Measurements from ENCODE around the gene PRKAR1B.

The PRKAR1B gene

DNA sequence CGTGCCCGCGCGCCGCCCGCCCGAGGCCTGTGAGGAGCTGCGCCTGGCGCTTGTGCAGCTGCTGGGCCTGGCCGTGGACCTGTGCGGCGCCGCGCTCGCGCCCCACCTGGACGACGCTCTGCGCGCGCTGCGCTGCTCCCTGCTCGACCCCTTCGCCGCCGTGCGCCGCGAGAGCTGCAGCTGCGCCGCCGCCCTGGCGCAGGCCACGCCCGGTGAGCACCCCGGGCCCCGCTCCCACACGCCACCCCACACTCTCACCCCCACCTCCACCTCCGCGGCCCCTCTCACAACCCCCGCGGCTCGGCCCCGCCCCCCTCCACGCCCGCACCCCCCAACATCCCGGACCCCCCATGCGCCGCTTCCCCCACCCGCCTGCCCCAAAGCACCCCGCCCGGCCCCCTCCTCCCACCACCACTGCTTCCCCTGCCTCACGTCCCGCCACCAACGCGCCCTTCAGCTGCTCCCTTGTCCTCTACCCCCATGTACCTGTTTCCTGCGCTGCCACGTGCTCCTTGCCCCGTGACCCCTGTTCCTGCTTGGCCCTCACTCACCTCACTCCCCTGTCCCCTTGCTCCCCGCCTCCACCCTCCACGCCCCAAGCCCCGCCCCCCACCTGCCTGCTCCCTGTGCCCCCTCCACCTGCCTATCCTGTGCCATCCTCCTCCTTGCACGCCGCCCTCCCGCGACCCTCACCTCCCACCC is at the start of gene PRKAR1B:
Gene PRKAR1B, minus strand, starts transcription at position 178 of the 702 bp plus-strand sequence. CDS start 15,776 bp downstream, outside the sequence.
- DNase-seq (ENCODE audit: low spot score): peak; percentile 57

DNA sequence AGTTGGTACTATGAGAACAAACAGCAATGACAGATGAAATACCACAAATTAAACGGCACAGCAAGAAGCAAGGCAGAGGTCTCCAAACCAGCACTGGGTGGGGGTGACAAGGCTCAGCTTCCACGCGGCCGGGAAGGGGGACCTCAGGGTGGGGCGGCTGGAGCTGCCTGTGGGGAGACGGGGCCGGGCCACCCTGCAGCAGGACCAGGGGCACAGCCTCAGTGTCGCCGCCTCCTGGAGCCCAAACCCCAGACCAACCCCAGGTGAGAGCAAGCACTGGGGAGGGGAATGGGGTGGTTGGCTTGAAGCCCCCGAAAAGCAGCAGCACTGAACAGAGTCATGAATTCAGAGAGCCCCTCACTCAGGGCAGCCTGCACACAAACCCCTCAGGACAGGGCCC is 49.3 kb upstream of the PRKAR1B start:
- DNase-seq (ENCODE audit: low spot score): no peak

DNA sequence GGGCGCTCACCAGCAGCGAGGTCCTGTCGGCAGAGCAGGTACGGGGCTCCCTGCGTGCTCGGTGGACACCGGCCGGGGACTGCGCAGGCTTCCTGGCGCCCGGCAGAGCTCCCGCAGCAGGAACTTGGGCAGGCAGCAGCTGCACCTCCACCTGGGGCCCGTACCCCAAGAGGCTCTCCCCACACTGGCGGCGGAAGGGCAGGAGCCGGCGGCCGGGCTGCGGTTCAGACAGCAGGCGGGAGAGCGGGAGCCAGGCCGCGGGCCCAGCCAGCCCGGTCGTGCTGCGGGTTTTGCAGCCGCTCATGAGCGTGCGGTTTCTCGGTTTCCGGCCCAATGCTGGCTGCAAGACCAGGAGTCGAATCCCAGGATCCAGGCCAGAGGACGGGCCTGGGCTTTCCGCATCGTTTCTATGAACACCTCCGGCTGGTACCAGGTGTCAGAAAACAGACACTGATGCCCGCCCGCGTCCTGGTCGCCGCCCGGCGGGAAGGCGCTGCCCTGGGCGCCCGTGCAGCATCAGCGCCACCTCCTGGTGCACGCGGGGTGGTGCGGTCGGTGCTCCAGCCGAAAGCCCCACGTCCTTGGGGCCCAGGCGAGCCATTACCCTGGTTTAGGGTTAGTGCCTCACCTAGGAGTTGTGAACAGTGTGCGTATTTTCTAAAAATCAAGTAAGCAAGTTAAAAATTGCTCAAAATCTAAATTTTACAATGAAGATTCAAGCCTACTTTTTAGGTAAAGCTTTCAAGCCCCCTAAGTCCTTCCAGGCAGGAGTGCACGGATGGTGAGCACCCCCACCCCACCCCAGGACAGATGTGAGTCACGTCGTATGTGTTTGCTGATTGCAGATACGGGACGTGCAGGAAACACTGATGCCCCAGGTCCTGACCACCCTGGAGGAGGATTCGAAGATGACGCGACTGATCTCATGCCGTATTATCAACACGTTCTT is 47.4 kb upstream of the PRKAR1B start:
- no peak for DNase-seq (ENCODE audit: low spot score)

DNA sequence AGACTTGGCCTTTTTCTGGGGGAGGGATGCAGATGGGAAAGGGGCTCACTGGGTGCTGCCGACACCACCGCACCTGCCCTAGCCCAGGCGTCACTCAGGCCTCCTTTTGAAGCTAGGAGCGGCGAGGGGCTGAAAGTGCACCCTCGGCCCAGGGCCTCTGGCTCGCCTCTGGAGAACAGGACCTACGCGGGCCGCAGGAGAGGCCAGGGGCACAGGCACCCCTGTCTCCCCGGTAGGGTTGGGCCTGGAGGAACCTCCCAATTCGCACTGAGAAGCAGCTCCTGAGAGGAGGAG is 46.5 kb upstream of the PRKAR1B start:
- no peak for DNase-seq (ENCODE audit: low spot score)

DNA sequence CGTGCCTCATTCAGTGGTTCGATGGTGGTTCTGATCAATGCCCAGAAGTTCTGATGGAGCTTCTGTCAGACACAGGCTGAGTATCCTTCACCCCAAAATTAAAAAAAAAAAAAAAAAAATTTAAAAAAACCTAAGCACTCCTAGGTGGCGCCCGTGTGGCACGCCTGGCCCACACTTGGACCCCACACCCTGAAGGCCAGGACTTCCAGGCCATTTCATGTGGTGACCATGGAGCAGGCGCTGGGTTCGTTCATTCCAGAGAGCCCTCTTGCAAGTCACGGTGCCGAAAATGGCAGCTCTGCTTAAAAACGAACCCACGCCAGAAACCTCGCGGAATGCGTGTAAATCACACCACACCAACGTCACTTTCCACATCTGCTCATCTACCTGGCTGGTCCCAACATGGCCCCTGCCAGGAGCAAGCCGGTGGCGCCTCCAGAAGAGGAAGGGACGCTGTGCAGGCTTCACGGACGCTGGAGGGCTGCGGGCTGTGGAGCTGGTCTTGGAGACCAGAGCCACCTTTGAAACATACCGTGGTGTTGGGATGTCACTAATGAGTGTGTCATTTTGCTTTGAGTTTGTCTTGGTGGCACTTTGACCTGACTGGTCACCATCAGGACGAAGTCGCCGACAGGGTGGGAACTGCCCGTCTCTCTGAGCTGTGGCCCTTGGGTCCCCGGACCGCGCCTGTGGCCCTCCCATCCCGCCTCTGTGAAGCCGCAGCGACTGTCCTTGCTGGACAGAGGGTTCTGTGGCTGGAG is 46.0 kb upstream of the PRKAR1B start:
- DNase-seq (ENCODE audit: low spot score): no peak

DNA sequence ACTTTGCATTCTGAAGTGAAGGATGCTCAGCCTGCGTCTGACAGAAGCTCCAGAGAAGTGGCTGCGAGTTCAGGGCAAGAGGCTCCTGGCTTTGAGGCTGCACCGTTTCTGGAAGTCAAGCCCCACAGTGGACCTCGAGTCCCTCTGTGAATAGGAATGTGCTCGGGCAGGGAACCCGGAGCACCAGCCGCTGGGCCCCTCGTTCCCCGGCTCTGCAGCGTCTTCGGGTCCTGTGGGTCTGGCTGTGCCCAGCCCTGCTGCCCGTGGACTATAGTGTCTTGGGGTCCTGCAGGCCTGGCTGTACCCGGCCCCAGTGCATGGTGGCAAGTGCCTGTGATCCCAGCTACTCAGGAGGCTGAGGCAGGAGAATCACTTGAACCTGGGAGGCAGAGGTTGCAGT is 45.3 kb upstream of the PRKAR1B start:
- DNase-seq (ENCODE audit: low spot score): no peak

DNA sequence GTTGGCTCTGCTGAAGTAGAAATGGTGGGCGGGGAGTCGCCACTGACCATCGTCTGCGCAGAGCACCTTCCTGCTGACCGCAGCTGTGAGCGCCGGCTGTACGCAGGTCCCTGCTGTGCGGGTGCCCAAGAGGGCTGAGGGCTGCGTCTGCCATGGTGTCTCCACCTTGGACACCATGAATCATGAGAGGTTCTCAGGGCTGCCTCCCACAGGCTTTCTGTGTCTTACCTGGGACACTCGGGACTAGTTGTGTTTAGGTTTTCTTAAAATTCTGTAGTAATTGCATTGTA is 44.9 kb upstream of the PRKAR1B start:
- DNase-seq (ENCODE audit: low spot score): no peak

DNA sequence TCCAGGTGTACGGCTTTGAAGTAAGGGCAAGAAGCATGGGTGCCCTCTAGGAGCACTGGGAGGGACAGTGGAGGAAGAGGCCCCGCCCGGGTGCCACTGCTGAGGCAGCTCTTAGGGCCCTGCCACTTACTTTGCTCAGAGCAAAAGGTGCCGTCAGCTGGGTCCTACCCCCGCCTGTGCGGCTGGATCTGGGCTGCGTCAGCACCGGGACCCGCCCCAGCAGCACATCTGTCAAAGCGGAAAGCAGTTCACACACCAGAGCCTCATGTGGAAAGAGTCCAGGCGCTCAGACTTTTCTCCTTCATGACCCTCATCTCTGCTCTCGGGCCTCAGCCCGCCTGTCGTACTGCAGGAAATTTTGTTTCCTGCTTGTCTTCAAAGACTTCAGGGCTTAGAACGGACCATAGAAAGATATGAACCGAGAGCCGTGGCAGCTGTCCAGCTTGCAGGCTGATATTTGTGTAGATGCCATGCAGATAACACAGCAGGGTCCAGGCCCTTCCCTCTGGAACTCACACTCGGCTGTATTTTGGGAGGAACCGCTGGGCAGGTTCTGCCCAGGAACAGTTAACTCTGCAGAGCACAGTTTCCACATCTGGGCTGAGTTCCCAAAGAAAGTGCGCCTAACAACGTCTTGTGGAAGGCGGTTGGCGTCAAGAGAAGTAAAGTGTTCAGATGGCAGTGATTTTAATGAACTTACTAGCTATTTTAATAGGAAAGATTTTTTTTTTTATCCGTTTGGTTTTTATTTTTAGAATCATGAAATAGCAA is 44.3 kb upstream of the PRKAR1B start:
- no peak for DNase-seq (ENCODE audit: low spot score)

DNA sequence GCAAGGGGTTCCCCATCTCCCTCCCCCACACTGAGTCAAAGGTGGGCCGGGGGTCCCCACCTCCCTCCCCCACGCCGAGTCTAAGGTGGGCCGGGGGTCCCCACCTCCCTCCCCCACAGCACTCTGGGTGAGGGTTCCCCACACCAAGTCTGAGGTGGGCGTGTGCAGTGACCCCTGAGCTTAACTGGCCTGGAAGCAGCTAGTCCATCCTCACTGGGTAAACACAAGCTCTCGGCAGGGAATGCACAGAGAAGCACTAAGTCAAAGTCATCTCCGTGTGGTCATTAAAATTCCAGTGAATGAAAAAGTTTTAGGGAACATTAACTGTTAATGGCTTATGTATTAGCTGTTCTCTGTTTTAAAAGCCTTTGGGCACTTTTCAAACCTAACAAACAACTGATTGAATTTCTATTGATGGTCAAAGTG is 43.7 kb upstream of the PRKAR1B start:
- DNase-seq (ENCODE audit: low spot score): no peak

DNA sequence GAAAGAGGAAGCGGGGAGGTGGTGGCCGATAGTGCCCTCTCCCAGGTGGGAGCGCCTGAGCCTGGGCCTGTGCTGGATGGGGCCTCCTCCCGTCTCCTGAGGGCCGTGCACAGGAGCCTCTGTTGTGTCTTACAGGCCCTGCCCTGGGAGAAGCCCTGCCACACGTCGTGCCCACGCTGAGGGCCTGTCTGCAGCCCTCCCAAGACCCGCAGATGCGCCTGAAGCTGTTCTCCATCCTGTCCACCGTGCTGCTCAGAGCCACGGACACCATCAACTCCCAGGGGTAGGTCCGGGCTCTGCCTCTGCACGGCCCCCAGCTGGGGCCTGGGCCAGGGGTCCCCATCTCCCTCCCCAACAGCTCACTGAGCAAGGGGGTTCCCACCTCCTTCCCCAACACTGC is 43.3 kb upstream of the PRKAR1B start:
- no peak for DNase-seq (ENCODE audit: low spot score)

DNA sequence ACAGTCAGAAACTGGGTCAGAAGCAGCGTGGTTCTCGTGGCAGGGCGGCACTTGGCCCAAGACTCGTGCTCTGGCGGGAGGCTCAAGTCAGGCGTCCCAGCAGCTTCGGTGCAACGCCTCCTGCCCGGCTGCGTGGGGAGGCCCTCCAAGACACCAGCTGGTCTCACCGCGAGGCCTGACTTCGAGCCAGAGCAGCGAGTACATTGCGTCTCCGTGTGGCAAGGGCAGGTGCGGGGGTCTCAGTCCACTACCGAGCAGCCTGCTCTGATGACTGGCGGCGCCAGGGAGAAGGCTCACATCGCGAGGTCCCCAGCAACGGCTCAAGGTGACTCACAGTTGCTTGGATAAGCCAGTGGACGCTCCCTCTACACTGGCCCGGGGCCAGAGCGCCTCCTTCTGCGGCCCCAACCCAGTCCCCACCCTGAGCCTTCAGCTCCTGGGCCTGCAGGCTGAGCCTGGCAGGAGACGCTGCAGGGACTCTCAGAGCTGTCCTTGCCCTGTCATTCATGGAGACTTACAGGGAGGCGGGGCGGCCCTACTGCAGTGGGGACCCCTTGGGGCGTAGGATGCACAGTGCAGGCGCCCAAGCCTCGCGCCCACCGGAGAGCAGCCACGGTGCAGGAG is 41.9 kb upstream of the PRKAR1B start:
- DNase-seq (ENCODE audit: low spot score): no peak

DNA sequence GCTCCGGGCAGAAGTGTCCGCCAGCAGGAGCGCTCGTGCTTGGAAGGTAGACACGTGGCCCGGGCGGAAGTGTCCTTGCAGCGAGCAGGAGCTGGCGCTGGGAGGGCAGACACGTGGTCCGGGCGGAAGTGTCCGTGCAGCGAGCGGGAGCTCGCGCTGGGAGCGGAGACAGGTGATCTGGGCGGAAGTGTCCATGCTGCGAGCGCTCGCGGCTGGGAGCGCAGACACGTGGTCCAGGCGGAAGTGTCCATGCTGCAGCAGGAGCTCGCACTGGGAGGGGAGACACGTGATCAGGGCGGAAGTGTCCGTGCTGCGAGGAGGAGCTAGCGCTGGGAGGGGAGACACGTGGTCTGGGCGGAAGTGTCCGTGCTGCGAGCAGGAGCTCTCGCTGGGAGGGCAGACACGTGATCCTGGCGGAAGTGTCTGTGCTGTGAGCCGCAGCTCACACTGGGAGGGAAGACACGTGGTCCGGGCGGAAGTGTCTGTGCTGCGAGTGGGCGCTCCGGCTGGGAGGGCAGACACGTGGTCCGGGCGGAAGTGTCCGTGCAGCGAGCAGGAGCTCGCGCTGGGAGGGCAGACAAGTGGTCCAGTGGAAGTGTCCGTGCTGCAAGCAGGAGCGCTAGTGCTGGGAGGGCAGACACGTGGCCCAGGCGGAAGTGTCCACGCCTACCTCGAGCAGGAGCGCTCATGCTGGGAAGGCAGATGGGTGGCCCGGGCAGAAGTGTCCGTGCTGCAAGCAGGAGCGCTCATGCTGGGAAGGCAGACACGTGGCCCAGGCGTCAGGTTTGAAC is 41.1 kb upstream of the PRKAR1B start:
- DNase-seq (ENCODE audit: low spot score): no peak

DNA sequence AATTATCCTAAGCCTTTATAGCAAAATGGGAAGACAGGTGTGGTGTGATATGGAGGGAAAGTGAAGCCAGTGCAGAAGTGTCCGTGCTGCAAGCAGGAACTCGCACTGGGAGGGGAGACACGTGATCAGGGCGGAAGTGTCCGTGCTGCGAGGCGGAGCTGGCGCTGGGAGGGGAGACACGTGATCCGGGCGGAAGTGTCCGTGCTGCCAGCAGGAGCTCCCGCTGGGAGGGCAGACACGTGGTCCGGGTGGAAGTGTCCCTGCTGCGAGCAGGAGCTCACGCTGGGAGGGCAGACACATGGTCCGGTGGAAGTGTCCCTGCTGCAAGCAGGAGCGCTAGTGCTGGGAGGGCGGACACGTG is 40.5 kb upstream of the PRKAR1B start:
- no peak for DNase-seq (ENCODE audit: low spot score)

DNA sequence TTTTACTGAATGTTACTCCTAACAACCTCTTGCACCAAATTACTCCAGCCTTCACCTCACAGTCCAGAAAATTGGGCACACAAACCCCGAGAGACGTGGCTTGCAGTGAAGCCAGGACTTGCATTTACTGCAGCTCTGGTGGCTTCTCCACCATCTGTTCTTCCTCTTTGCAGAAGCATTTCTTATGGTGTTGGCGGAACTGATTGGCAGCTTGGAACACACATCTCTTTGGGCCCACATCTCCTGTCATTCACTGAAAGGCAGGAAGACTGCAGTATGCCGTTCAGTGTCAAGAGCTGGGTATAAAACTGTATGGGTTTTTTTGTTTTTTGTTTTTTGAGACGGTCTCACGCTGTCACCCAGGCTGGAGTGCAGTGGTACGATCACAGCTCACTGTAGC is 38.3 kb upstream of the PRKAR1B start:
- DNase-seq (ENCODE audit: low spot score): no peak

DNA sequence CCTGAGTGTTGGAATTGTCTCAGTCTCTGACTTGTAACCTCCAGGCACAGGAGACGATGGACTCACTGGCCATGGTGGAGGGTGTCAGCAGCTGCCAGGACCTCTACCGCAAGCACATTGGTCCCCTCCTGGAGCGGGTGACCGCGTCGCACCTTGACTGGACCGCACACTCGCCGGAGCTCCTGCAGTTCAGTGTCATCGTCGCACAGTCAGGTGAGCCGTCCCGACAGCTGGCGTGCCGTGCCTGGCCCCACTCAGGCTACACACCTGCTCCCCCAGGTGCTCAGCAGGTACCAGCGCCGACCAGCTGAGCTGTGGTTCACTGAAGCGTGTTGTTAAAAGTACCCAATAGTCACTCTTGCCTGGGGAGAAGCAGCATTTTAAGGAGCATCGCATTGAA is 36.7 kb upstream of the PRKAR1B start:
- DNase-seq (ENCODE audit: low spot score): no peak

DNA sequence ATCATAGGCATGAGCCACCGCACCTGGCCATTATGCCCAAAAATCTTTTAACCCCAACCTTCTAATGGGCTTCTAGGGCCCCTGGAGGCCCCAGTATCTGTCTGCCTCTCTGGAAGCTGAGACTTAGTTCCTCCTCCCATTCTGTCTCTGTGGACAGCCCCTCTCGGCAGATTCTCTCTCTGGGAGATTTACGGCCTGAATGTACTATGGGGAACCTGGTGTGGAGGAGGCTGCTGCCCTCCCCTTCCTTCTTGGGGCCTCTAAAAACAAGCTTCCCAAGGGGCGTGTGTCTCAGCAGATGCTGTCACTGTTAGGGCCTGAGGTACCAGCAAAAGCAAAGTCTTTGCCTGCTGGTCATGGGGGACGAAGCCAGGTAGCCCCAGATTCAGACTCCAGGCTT is 35.8 kb upstream of the PRKAR1B start:
- DNase-seq (ENCODE audit: low spot score): no peak

DNA sequence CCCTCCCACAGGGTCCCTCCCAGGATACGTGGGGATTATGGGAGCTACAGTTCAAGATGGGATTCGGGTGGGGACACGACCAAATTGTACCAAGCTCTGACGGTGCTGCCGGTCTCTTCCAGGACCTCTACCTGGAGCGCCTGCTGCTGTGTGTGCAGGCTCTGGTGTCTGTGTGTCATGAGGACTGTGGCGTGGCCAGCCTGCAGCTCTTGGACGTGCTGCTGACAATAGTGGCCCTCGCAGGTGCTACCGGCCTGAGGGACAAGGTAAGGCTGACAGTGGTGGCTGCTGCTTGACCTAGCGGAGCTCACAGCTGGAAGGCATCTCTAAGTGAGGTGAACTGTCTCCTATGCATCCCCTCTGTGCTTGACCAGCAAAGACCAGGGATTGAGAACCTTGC is 34.5 kb upstream of the PRKAR1B start:
- DNase-seq (ENCODE audit: low spot score): no peak

DNA sequence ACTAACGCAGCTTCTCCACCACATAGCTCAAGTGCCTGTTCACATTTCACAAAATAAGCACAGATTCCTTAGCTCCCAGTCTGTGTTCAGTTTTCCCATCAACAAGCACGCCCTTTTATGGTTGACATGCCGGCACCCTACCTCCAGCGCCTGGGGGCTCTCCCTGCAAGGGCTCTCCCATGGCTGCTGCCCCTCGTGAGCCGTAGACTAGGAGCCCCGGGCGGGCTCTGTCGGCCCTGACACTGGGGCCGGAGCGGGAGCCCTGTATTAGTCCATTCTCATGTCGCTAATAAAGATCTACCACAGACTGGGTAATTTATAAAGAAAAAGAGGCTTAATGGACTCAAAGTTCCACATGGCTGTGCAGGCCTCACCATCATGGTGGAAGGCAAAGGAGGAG is 34.0 kb upstream of the PRKAR1B start:
- DNase-seq (ENCODE audit: low spot score): no peak

DNA sequence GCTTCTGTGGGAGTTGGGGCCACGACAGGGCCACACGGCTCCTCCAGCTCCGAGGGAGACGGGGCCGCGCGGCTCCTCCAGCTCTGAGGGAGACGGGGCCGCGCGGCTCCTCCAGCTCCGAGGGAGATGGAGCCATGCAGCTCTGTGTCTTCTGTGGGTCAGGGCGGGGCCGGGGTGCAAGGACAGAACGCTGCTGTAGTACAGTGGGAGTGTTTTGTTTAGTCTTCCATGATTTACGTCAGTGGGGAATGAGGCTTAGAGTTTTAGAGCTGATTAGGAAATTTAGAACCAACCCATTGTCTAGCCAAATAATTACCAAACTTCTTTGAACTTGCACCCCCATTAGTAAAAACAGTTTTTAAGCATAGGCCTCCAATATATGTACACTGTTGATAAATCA is 32.9 kb upstream of the PRKAR1B start:
- DNase-seq (ENCODE audit: low spot score): no peak

DNA sequence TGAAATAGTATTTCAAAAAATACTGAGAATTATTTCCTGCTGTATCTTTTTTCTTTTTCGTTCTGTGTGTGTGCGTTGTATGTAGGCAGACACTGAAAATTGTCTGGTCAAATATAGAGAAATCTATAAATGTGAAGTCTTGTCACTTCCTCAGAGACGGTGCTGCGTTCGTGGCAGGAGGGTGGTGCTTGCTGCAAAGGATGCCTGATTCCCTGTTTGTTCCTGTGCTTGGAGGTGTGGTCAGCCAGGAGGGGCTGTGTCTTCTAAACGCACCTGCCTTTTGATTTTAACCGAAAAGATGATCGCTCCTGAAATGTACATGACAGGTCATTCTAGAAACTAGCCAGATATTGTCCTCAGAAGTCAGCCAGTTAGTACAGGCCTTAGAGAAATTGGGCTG is 32.5 kb upstream of the PRKAR1B start:
- DNase-seq (ENCODE audit: low spot score): no peak

DNA sequence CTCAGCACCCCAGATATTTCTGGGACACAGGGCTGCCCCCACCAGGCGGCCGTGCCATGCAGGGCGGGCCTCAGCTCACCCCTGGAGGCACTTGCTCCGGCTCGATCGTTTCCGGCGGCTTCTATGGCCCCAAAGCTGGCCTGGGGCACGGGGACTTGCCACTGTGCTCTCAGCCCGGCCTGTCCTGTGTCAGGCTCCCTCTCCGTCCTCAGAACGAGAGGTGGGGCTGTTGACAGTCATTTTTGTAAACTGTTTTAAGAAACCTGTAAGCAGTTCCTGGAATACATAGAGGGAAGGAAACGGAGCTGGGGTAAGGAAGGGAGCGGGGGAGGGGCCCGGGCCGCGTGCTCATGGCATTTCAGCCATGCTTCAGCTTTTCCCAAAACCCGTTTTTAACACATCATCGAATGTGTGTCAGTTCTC is 30.7 kb upstream of the PRKAR1B start:
- DNase-seq (ENCODE audit: low spot score): no peak

Data from RKO (cell line).